IMR-90 (cell line): ENCODE measurements around the gene ACOT7. TPM values are rescaled to one million over a fixed set of nuclear protein-coding genes. Genes with fewer than 3 reads are reported as not detected.
A peak's percentile ranks its signal among the peaks of the same experiment; 100 is the strongest.

Source experiments
- ATAC-seq: fragments of 200-7000 bp; cut with Tn5 transposase; 2 replicates; pipeline ENCODE4 v1.9.1; 2020; ENCODE audit warnings: low read depth, mild to moderate bottlenecking, moderate library complexity
- BruUV-seq: library from RNA; stranded (reverse); fragments of 400-500 nt; replicated peaks from 2 replicates; lab custom pipeline; 2021; lab: Mats Ljungman, UMichigan
- CTCF ChIA-PET: fragments of 300-600 bp; formaldehyde crosslinking; extraction: SDS; loops from one replicate; lab custom pipeline; 2021; ENCODE audit warnings: antibody characterized with exemption; lab: Yijun Ruan, JAX
- POLR2A ChIA-PET: fragments of 300-600 bp; sonication (Branson Sonifier 250); formaldehyde crosslinking; loops from one replicate; lab custom pipeline; 2022; ENCODE audit warnings: antibody characterized with exemption; ENCODE audit not compliant: unreplicated experiment; lab: Charles Lee
- DNase-seq: peaks from one replicate; pipeline ENCODE4 v3.0.0; 2013
- H2AFZ ChIP-seq: replicated peaks from 2 replicates; pipeline ENCODE3; 2013; ENCODE audit warnings: low read length, mild to moderate bottlenecking; ENCODE audit not compliant: poor library complexity
- H2AK5ac ChIP-seq: 2 replicates; pipeline ENCODE4 v1.6.1; 2013; ENCODE audit warnings: low read depth, low read length, inconsistent platforms
- H2AK9ac ChIP-seq: replicated peaks from 2 replicates; pipeline ENCODE3; 2013; ENCODE audit warnings: mild to moderate bottlenecking, low read depth, low read length, moderate library complexity; ENCODE audit not compliant: poor library complexity
- H2BK120ac ChIP-seq: 2 replicates; pipeline ENCODE4 v1.6.1; 2013; ENCODE audit warnings: low read depth, low read length, inconsistent platforms
- H2BK15ac ChIP-seq: 3 replicates; pipeline ENCODE4 v1.6.1; 2013; ENCODE audit warnings: low read depth, low read length, inconsistent platforms
- H2BK20ac ChIP-seq: 2 replicates; pipeline ENCODE4 v1.6.1; 2013; ENCODE audit warnings: low read depth, mild to moderate bottlenecking, inconsistent platforms, low read length, moderate library complexity
- H2BK5ac ChIP-seq: 2 replicates; pipeline ENCODE4 v1.6.1; 2013; ENCODE audit warnings: mild to moderate bottlenecking, low read depth, low read length, inconsistent platforms; ENCODE audit not compliant: poor library complexity, severe bottlenecking
- H3K14ac ChIP-seq: replicated peaks from 2 replicates; pipeline ENCODE4 v1.6.1; 2013; ENCODE audit warnings: low read depth, low read length, inconsistent platforms
- H3K18ac ChIP-seq: 2 replicates; pipeline ENCODE4 v1.6.1; 2013; ENCODE audit warnings: low read depth, low read length, control low read depth
- H3K23ac ChIP-seq: 2 replicates; pipeline ENCODE4 v1.6.1; 2013; ENCODE audit warnings: low read depth, low read length, inconsistent platforms
- H3K27ac ChIP-seq: 2 replicates; pipeline ENCODE4 v1.5.1; 2013; ENCODE audit warnings: mild to moderate bottlenecking, control low read depth, low read length; ENCODE audit not compliant: insufficient read depth
- H3K27me3 ChIP-seq: 2 replicates; pipeline ENCODE4 v1.6.1; 2013; ENCODE audit warnings: low read length; ENCODE audit not compliant: control insufficient read depth, insufficient read depth
- H3K36me3 ChIP-seq: 2 replicates; pipeline ENCODE4 v1.6.1; 2013; ENCODE audit warnings: low read length, mixed read lengths; ENCODE audit not compliant: control insufficient read depth, insufficient read depth
- H3K4ac ChIP-seq: 2 replicates; pipeline ENCODE4 v1.6.1; 2013; ENCODE audit warnings: low read depth, low read length, inconsistent platforms
- H3K4me1 ChIP-seq: 2 replicates; pipeline ENCODE4 v1.6.1; 2013; ENCODE audit warnings: low read length, mixed read lengths; ENCODE audit not compliant: control insufficient read depth, insufficient read depth
- H3K4me2 ChIP-seq: 2 replicates; pipeline ENCODE4 v1.6.1; 2013; ENCODE audit warnings: low read depth, mild to moderate bottlenecking, control low read depth, low read length, moderate library complexity
- H3K4me3 ChIP-seq: 2 replicates; pipeline ENCODE4 v1.5.1; 2013; ENCODE audit warnings: low read depth, mild to moderate bottlenecking, control low read depth, low read length, moderate library complexity; ENCODE audit not compliant: insufficient read depth
- H3K56ac ChIP-seq: 2 replicates; pipeline ENCODE4 v1.6.1; 2013; ENCODE audit warnings: low read length, inconsistent platforms; ENCODE audit not compliant: insufficient read depth; ENCODE audit errors: extremely low read depth
- H3K79me1 ChIP-seq, 2 experiments: 2 replicates each; pipeline ENCODE4 v1.6.1; 2013; ENCODE audit warnings: low read length in 2 of 2, inconsistent platforms in 1 of 2, low read depth in 1 of 2
- H3K9ac ChIP-seq: 2 replicates; pipeline ENCODE4 v1.6.1; 2013; ENCODE audit warnings: low read depth, low read length, control low read depth
- H3K9me1 ChIP-seq: 2 replicates; pipeline ENCODE4 v1.6.1; 2013; ENCODE audit warnings: low read length, inconsistent platforms; ENCODE audit not compliant: insufficient read depth
- H3K9me3 ChIP-seq: 2 replicates; pipeline ENCODE4 v1.6.1; 2013; ENCODE audit warnings: low read length; ENCODE audit not compliant: control insufficient read depth, insufficient read depth
- H4K20me1 ChIP-seq: 2 replicates; pipeline ENCODE4 v1.6.1; 2013; ENCODE audit warnings: low read length, inconsistent platforms; ENCODE audit not compliant: insufficient read depth
- H4K5ac ChIP-seq: 2 replicates; pipeline ENCODE4 v1.6.1; 2013; ENCODE audit warnings: mild to moderate bottlenecking, low read depth, low read length, control low read depth
- H4K8ac ChIP-seq, 2 experiments: 2 replicates each; pipeline ENCODE4 v1.6.1; 2013; ENCODE audit warnings: low read depth in 2 of 2, low read length in 2 of 2, control low read depth in 1 of 2, inconsistent platforms in 1 of 2
- H4K91ac ChIP-seq: 2 replicates; pipeline ENCODE4 v1.6.1; 2013; ENCODE audit warnings: low read depth, low read length, inconsistent platforms; ENCODE audit not compliant: insufficient read depth
- CEBPB ChIP-seq: IDR thresholded peaks from 2 replicates; pipeline ENCODE4 v1.6.1; 2012; ENCODE audit warnings: low read depth, low read length, improper control_type of control experiment
- CHD1 ChIP-seq: IDR thresholded peaks from 2 replicates; pipeline ENCODE4 v1.6.1; 2012; ENCODE audit warnings: low read depth, low read length, improper control_type of control experiment
- FOS ChIP-seq: fragments of 150-350 bp; IDR thresholded peaks from 2 replicates; pipeline ENCODE4 v1.6.1; 2016; ENCODE audit warnings: low read depth, low read length
- MAZ ChIP-seq: IDR thresholded peaks from 2 replicates; pipeline ENCODE4 v1.6.1; 2012; ENCODE audit warnings: low read depth, mild to moderate bottlenecking, low read length, improper control_type of control experiment, moderate library complexity, borderline replicate concordance
- NFE2L2 ChIP-seq: fragments of 150-350 bp; IDR thresholded peaks from 2 replicates; pipeline ENCODE4 v1.6.1; 2016; ENCODE audit warnings: low read depth, mild to moderate bottlenecking, low read length
- POLR2A ChIP-seq: IDR thresholded peaks from 2 replicates; pipeline ENCODE4 v1.6.1; 2012; ENCODE audit warnings: mild to moderate bottlenecking, low read depth, low read length
- RAD21 ChIP-seq: IDR thresholded peaks from 2 replicates; pipeline ENCODE4 v1.6.1; 2012; ENCODE audit warnings: low read length, improper control_type of control experiment
- RFX5 ChIP-seq: IDR thresholded peaks from 2 replicates; pipeline ENCODE4 v1.8.0; 2012; ENCODE audit warnings: low read depth, mild to moderate bottlenecking, low read length, moderate library complexity
- SMC3 ChIP-seq: fragments of 150-350 bp; IDR thresholded peaks from 2 replicates; pipeline ENCODE4 v1.6.1; 2016; ENCODE audit warnings: low read depth, mild to moderate bottlenecking, antibody characterized with exemption, low read length, moderate library complexity
- WGBS, 2 experiments: methylation state at CpG; one replicate each; pipeline versions ENCODE4 v1.1.5 to v1.1.7; 2013; ENCODE audit warnings: missing lambda C conversion rate in 2 of 2; ENCODE audit not compliant: insufficient read length in 1 of 2; ENCODE audit errors: extremely low coverage in 2 of 2; 5-methylcytosine and 5-hydroxymethylcytosine counted together
- dilution Hi-C: fragments of 300-500 bp; cut with HindIII; formaldehyde crosslinking; loops from one replicate; pipeline ENCODE4 v1.14.3; 2018; ENCODE audit warnings: low sequenced_read_pairs; ENCODE audit not compliant: unreplicated experiment
- in situ Hi-C: fragments of 300-500 bp; cut with MboI; formaldehyde crosslinking; loops from 3 replicates; pipeline ENCODE4 v1.14.3; 2019; ENCODE audit warnings: low sequenced_read_pairs, inconsistent platforms, mixed read lengths
- intact Hi-C: fragments of 100-400 bp; cut with micrococcal nuclease; formaldehyde crosslinking; loops from 2 replicates; pipeline ENCODE4 v1.10.0; 2022
- polyA plus RNA-seq, 3 experiments: library from polyadenylated mRNA; depleted of rRNA; stranded (reverse); fragments of >200 nt; gene quantifications; 2 replicates each; pipeline ENCODE4 v1.2.3, GENCODE V29; 2012; ENCODE audit warnings: low replicate concordance in 1 of 3
- total RNA-seq: library from RNA; depleted of rRNA; stranded (reverse); fragments of >200 nt; gene quantifications from 2 replicates; pipeline ENCODE4 v1.2.3, GENCODE V29; 2012
- TF ChIP-seq, protein P1 (sequence below): conservative IDR thresholded peaks from 2 replicates; pipeline ENCODE4 v1.5.1; 2012; ENCODE audit warnings: mild to moderate bottlenecking, low read depth, low read length, improper control_type of control experiment
- TF ChIP-seq, protein P2 (sequence below): fragments of 150-350 bp; IDR thresholded peaks from 2 replicates; pipeline ENCODE4 v1.6.1; 2016; ENCODE audit warnings: low read depth, mild to moderate bottlenecking, low read length, moderate library complexity, borderline replicate concordance
- TF ChIP-seq, protein P3 (sequence below): fragments of 150-350 bp; IDR thresholded peaks from 2 replicates; pipeline ENCODE4 v1.6.1; 2017; ENCODE audit warnings: mild to moderate bottlenecking, antibody characterized with exemption, low read length, low read depth

The ACOT7 gene
- total and polyA plus RNA-seq, 2 of the 4 experiments (the other 2 are of a cell fraction): 51.6 to 242 TPM

DNA sequence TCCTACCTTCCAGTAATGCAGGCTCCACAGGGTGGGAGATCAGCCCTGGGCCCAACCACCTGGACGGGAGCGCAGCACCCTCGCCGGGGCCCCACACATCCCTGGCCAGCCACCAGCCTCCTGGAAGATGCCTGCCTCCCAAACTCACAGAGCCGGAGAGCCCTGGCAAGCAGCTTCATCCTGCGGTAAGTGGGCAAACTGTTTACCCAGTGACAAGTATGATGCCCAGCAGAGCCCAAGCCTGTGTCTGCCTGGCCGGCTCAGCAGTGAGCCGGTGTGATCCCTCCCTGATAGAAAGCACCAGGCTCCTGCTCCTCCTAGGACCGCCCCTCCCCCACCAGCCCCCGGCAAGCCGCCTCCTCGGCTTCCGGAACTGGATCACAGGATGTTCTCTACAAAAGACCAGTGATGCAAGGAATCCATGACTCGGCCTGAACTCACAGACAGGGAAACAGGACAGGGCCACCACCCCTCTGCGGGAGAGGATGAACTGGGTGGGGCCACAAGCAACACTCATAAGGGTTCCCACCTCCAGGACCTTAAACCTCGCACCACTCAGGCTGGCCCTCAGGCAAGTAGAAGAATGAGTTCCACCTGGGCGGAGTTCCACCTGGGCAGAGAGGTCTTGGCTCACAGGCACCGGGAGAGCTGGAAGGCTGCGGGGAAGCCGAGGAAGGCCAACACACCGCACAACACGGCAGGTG, 7.9 kb downstream of the ACOT7 start (continued):
- TF ChIP-seq CHD1: no peak
- TF ChIP-seq RAD21: no peak

DNA sequence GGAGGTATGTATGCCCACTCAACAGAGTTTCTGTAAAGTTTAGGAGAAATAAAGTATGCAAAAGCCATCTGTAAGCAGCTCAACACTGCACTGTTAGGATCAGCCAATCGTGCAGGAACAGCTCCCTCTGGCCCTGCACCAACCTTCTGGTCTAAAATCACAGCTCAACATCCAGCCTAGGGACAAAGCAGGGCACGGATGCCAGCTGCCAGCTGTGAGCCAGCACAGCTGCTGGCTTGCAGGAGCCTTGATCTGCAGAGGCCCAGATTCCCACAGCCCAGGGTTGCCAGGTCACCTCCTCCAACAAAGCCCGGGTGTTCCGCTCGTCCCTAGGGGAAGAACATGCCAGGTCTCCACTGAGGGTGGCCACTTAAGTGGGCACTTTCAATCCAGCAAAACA, 8.6 kb downstream of the ACOT7 start:
- H3K9ac ChIP-seq: no peak overlapping the region
- TF ChIP-seq MAZ (no peak), RFX5 (no peak), CEBPB (no peak), SMC3 (no peak), RAD21 (no peak), POLR2A (no peak), FOS (no peak), CHD1 (no peak), NFE2L2 (no peak)
- TF ChIP-seq, protein P1, sequence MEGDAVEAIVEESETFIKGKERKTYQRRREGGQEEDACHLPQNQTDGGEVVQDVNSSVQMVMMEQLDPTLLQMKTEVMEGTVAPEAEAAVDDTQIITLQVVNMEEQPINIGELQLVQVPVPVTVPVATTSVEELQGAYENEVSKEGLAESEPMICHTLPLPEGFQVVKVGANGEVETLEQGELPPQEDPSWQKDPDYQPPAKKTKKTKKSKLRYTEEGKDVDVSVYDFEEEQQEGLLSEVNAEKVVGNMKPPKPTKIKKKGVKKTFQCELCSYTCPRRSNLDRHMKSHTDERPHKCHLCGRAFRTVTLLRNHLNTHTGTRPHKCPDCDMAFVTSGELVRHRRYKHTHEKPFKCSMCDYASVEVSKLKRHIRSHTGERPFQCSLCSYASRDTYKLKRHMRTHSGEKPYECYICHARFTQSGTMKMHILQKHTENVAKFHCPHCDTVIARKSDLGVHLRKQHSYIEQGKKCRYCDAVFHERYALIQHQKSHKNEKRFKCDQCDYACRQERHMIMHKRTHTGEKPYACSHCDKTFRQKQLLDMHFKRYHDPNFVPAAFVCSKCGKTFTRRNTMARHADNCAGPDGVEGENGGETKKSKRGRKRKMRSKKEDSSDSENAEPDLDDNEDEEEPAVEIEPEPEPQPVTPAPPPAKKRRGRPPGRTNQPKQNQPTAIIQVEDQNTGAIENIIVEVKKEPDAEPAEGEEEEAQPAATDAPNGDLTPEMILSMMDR: no peak
- TF ChIP-seq, protein P2, sequence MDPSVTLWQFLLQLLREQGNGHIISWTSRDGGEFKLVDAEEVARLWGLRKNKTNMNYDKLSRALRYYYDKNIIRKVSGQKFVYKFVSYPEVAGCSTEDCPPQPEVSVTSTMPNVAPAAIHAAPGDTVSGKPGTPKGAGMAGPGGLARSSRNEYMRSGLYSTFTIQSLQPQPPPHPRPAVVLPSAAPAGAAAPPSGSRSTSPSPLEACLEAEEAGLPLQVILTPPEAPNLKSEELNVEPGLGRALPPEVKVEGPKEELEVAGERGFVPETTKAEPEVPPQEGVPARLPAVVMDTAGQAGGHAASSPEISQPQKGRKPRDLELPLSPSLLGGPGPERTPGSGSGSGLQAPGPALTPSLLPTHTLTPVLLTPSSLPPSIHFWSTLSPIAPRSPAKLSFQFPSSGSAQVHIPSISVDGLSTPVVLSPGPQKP: no peak
- TF ChIP-seq, protein P3, sequence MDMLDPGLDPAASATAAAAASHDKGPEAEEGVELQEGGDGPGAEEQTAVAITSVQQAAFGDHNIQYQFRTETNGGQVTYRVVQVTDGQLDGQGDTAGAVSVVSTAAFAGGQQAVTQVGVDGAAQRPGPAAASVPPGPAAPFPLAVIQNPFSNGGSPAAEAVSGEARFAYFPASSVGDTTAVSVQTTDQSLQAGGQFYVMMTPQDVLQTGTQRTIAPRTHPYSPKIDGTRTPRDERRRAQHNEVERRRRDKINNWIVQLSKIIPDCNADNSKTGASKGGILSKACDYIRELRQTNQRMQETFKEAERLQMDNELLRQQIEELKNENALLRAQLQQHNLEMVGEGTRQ: no peak

More for the DNA sequence above, 8.6 kb downstream of the ACOT7 start:
- no peak overlapping the region for H2BK15ac ChIP-seq
- H3K56ac ChIP-seq: no peak overlapping the region
- H2BK20ac ChIP-seq: no peak overlapping the region
- ChIA-PET POLR2A (no interaction called here), CTCF (interaction anchor here (0.7 kb wide), 1 partner anchor 20 kb away, joined by 4 read pairs; no protein-coding TSS in a partner anchor)
- H4K20me1 ChIP-seq: peaks cover 2% of the 10 kb centered on the region; the same call in 1 of the 2 replicates
- H3K36me3 ChIP-seq: no peaks in the 10 kb centered on the region
- H2AK5ac ChIP-seq: no peak overlapping the region
- no peak overlapping the region for H3K27ac ChIP-seq
- H3K4me2 ChIP-seq: no peak overlapping the region; the same call in 1 of the 2 replicates
- intact Hi-C loops: no loop called here
- H3K14ac ChIP-seq: no peak overlapping the region
- H2BK5ac ChIP-seq: no peak overlapping the region
- H3K9me1 ChIP-seq: peaks cover 4% of the 10 kb centered on the region; the same call in 1 of the 2 replicates
- no peaks in the 10 kb centered on the region for H3K27me3 ChIP-seq
- no peak overlapping the region for H2BK120ac ChIP-seq
- H4K8ac ChIP-seq: peak overlapping the region; percentile 77 to 88; a peak in 3 of 4 replicates
- WGBS, 2 experiments: 64% methylated on average over 4 of the region's 5 CpGs; no CpG with 5 or more reads in 1 of the 2 experiments
- H2AK9ac ChIP-seq: peak overlapping the region; percentile 60
- 0 out of 2 replicates have a peak overlapping the region, but pooled peaks have one; percentile 0 for H3K23ac ChIP-seq
- H3K79me1 ChIP-seq: peaks cover 0 to 41% of the 10 kb centered on the region in 2 experiments; a peak in 3 of 4 replicates
- no peak overlapping the region for H4K5ac ChIP-seq
- H2AFZ ChIP-seq: peak overlapping the region; percentile 65
- DNase-seq (no peak), ATAC-seq (peak; percentile 52; the same call in 1 of the 2 replicates)
- no peak overlapping the region for H4K91ac ChIP-seq
- dilution Hi-C loops: no loop called here
- H3K18ac ChIP-seq: no peak overlapping the region
- H3K4me3 ChIP-seq: no peak overlapping the region
- H3K9me3 ChIP-seq: no peaks in the 10 kb centered on the region
- peaks cover 6% of the 10 kb centered on the region for H3K4me1 ChIP-seq
- BruUV-seq: no TSS peak
- in situ Hi-C loops: no loop called here
- no peak overlapping the region for H3K4ac ChIP-seq
